ENCODE data around the gene FAM222B. TPM values are rescaled to one million over a fixed set of nuclear protein-coding genes. Genes with fewer than 3 reads are reported as not detected.
"Not testable (repeated sequence)": the region's sequence is repeated elsewhere in the genome, so short reads cannot be mapped to it uniquely, and the experiment has no call there.

Gene FAM222B
- total RNA-seq, 1 donor from 2014 or later = 2.4 TPM

DNA sequence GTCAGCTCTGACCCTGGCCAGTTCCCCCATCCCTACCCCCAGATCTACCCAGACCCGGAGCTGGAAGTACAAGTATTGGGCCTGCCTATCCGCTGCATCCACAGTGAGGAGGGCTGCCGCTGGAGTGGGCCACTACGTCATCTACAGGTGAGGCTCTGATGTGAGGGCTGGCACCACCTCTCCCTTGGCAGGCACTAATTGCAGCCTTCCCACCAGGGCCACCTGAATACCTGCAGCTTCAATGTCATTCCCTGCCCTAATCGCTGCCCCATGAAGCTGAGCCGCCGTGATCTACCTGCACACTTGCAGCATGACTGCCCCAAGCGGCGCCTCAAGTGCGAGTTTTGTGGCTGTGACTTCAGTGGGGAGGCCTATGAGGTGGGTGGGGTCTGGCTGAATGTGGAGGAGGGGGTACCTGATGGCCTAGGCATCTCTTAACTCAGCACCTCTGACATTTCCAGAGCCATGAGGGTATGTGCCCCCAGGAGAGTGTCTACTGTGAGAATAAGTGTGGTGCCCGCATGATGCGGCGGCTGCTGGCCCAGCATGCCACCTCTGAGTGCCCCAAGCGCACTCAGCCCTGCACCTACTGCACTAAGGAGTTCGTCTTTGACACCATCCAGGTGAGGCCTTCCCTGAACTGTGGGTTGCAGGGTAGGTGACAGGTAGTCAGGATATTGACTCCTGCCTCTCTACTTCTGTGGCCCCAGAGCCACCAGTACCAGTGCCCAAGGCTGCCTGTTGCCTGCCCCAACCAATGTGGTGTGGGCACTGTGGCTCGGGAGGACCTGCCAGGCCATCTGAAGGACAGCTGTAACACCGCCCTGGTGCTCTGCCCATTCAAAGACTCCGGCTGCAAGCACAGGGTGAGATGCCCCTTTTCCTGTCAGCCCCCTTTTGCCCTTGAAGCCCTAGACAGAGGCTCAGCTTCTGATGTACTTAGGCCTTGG lies 94.5 kb downstream of the FAM222B start:
- DNase-seq (ENCODE audit: low spot score in 2 of 2) = no peak
- no peak for FAIRE-seq

- no peak for FAIRE-seq
- DNase-seq (ENCODE audit: low spot score in 2 of 2) = no peak
Measured at GRCh38 chr17:28747051-28747691, 95.4 kb downstream of the FAM222B start.

DNA sequence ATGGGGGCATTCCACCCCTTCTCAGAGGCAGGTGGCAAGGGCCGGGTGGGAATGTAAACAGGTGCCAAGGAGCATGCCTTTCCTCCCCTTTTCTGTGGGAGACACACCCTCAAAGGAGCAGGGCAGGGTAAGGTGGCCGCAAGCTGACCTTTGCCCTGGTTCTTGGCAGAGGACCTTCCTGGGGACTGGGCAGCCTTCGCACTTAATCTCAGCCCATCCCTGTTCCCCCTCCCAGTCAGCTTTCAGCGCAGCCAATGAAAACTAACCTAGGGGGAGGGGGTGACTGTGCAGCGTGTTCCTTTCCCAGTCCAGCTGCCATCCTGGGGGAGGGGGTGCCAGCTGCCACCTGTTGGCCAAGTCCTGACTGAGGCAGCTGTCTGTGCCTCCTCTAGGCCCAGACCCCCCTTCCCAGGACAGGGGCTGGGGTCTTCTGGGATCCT lies 96.0 kb downstream of the FAM222B start:
- FAIRE-seq = no peak
- DNase-seq (ENCODE audit: low spot score in 2 of 2) = peak in 1 of 2 donors; percentile 49

GRCh38 chr17:28745786-28746411 lies 96.7 kb downstream of the FAM222B start:
- DNase-seq (ENCODE audit: low spot score in 2 of 2) = no peak
- FAIRE-seq = no peak

- DNase-seq (ENCODE audit: low spot score in 2 of 2) (peak; percentile 64 to 84), FAIRE-seq (no peak)
Measured at GRCh38 chr17:28744972-28745785, 97.4 kb downstream of the FAM222B start.

DNA sequence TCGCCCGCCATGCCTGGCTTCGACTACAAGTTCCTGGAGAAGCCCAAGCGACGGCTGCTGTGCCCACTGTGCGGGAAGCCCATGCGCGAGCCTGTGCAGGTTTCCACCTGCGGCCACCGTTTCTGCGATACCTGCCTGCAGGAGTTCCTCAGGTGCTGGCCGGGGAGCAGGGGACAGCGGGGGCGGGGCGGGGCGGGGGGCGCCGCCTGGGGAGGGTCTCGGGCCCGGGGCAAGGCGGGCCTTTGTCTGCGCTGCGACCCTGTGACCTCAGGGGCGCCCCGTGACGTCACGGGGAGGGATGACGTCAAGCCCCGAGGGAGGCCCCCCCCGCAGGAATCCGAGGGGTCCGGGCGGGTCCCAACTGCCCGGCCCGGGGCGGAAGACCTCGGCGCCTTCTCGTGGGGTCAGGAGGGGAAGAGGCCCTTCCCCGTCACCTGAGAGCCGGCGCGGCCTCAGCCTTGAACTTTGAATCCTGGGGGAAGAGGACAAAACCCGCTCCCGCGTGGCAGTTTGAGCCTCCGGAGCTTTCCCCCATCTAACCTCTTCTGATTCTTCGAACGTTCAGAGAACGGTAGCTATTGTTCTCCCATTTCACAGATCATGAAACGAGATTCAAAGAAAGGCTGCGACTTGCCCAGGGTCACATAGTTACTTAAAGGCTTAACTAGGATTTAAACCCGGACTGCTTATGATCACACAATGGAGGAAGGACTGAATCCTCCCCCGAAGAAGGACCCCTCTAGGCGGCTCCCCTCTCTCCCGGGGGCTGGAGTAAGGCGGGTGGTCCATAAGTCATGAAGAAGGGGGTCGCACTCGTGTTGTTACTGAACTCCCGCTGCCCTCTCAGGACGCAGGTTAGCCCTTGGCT lies 98.3 kb downstream of the FAM222B start:
- DNase-seq (ENCODE audit: low spot score in 2 of 2) = peak; percentile 82 to 90
- FAIRE-seq = no peak

GRCh38 chr17:28743243-28744103 lies 99.1 kb downstream of the FAM222B start, which contains the start of gene TRAF4:
Gene TRAF4 (plus strand): TSS chr17:28744011. CDS start chr17:28744113, 102 bp downstream.
- peak; percentile 93 to 95 for DNase-seq (ENCODE audit: low spot score in 2 of 2)
- no peak for FAIRE-seq

DNA sequence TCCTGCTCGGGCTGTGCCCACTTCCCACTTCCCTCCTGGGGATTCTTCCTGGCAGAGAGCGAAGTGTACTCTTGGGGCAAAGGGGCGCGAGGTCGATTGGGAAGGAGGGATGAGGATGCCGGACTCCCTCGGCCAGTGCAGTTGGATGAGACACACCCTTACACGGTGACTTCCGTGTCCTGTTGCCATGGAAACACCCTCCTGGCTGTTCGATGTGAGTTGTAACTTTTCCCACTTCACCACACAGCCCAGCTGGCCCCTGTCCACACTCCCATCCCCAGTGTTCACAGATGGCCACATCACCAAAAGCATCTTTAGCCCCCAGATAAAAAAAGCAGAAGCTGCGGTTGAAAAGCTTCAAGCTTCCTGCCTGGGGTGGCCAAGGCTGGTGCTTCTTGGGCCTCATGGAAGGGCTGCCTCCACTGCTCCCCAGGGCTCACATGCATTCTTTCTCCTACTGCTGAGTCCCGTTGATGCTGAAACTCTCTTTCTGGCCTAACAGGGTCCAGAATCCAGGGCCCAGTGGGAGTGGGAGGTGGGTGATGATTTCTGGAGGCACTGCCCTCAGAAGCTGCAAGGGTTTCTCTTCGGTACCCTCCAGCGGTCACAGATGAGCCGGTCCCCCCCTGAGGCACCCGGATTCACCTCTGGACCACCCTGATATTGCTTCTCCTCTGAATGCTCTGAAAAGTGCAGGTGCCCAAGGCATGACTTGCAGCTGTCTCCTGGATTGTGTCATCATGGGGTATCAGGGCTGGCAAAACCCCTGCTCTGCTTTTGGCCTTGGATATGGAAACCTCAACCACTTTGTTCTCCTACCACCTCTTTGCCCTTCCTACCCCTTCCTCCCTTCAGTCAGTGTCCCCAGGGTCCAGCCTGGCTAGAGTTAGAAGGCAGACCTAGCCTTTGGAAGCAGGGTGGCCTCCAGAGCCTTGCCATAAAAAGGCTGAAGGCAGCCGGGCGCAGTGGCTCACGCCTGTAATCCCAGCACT lies 100.9 kb downstream of the FAM222B start:
- FAIRE-seq = no peak
- peak in 1 of 2 donors; percentile 42 for DNase-seq (ENCODE audit: low spot score in 2 of 2)

GRCh38 chr17:28740406-28741357 lies 101.9 kb downstream of the FAM222B start:
- no peak for FAIRE-seq
- DNase-seq (ENCODE audit: low spot score in 2 of 2) = no peak

GRCh38 chr17:28738680-28739384 lies 103.8 kb downstream of the FAM222B start:
- FAIRE-seq (no peak), DNase-seq (ENCODE audit: low spot score in 2 of 2) (no peak)

- DNase-seq (ENCODE audit: low spot score in 2 of 2) (no peak), FAIRE-seq (no peak)
Measured at GRCh38 chr17:28737770-28738679, 104.6 kb downstream of the FAM222B start.

GRCh38 chr17:28737316-28737715 lies 105.3 kb downstream of the FAM222B start:
- DNase-seq (ENCODE audit: low spot score in 2 of 2) = no peak
- FAIRE-seq = no peak

GRCh38 chr17:28735913-28736769 lies 106.4 kb downstream of the FAM222B start:
- DNase-seq (ENCODE audit: low spot score in 2 of 2); FAIRE-seq: not testable (repeated sequence)
